CD4-positive, alpha-beta T cell treated with Interleukin-17A for 4 hours (primary cell): Measurements from ENCODE around the gene APCDD1.
"Not testable (repeated sequence)": the region's sequence is repeated elsewhere in the genome, so short reads cannot be mapped to it uniquely, and the experiment has no call there.

Experiments used
- DNase-seq: peaks from one replicate; pipeline ENCODE4 v3.0.0-alpha.2; 2020; ENCODE audit warnings: mixed read lengths

Gene APCDD1

DNA sequence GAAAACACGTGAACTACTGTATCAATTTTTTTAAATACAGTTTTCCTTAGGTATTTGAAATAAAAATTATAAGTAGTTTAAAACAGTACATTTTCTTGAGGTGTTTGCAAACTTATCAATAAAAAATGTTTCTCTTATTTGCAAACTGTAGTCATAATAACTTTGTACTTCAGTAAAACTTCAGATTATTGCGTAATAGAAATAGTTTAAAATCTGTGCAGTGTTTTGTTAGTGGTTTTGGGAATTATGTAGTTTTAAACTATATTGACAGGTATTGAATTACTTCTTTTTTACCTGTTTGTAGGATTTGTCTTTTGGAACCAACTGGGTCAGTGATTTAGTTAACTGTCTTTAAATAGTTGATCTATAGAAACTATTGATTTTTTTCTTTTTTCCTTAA lies 78.7 kb downstream of the APCDD1 start:
- no peak for DNase-seq

DNA sequence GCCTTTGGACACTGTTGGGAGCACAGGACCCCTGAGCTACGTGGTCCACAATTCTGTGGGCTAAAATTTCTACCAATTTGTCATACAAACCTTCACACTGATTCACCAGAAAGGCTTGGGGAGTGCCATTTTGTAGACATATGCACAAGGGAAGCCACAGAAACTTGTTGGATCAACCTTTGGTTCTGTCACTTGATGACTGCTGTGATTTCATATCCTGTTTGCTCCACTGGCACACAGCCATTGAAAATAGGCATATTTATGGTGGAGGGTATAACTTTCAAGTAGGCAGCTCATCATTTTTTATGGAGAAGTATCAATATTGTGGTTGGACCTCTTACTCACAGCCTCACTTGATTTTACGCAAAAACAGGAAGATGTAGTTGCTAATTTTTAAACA lies 81.8 kb downstream of the APCDD1 start:
- DNase-seq = no peak

DNA sequence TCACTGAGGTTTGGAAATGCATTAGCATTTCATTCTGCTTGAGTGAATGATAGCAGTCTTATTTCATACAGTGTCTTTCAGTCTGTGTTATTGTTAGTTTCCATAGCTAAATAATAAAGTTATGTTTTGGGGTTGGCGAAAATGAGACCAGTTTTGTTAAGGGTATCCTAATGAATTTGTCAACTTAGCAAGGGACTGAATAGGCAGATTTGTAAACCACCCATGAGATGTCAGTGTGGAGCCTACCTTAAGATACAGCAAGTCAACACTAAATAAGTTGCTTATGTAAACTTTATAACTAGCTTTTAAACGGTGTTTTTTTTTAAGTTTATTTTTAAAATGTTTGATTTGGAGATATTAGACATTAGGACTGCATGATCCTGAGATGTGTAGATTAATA lies 83.3 kb downstream of the APCDD1 start:
- no peak for DNase-seq

DNA sequence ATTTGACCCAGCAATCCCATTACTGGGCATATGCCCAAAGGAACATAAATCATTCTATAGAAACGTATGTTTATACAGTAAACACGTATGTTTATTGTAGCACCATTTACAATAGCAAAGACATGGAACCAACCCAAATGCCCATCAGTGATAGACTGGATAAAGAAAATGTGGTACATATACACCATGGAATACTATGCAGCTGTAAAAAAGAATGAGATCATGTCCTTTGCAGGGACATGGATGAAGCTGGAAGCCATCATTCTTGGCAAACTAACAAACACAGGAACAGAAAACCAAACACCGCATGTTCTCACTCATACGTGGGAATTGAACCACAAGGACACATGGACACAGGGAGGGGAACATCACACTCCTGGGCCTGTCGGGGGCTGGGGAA lies 84.7 kb downstream of the APCDD1 start:
- not testable (repeated sequence) for DNase-seq
